ENCODE results near the gene ELL3.

DNA sequence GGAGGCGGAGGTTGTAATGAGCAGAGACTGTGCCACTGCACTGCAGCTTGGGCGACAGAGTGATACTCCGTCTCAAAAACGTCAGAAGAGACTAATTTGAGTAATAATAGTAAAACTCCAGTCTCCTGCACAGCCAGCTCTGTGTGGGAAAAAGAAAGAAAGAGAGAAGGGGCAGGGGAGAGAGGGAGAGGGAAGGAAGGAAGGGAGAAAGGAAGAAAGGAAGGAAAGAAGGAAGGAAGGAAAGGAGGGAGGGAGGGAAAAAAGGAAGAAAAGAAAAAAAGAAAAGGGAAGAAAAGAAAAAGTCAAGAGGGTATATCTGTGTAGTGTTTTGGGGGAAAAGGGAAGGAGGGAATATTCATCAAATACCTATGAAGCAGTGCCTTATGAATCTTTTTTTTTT is 53.6 kb downstream of the ELL3 start:
- TF ChIP-seq, protein P1, sequence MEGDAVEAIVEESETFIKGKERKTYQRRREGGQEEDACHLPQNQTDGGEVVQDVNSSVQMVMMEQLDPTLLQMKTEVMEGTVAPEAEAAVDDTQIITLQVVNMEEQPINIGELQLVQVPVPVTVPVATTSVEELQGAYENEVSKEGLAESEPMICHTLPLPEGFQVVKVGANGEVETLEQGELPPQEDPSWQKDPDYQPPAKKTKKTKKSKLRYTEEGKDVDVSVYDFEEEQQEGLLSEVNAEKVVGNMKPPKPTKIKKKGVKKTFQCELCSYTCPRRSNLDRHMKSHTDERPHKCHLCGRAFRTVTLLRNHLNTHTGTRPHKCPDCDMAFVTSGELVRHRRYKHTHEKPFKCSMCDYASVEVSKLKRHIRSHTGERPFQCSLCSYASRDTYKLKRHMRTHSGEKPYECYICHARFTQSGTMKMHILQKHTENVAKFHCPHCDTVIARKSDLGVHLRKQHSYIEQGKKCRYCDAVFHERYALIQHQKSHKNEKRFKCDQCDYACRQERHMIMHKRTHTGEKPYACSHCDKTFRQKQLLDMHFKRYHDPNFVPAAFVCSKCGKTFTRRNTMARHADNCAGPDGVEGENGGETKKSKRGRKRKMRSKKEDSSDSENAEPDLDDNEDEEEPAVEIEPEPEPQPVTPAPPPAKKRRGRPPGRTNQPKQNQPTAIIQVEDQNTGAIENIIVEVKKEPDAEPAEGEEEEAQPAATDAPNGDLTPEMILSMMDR (conservative IDR thresholded peaks at IDR 0.05 in 1 of 2, IDR thresholded peaks at IDR 0.05 in 1 of 2; ENCODE audit: extremely low read depth in 1 of 2, insufficient read depth in 1 of 2, low read depth in 1 of 2, low read length in 2 of 2) = no peak
- no peak for TF ChIP-seq EZH2 (IDR thresholded peaks at IDR 0.05; ENCODE audit: borderline replicate concordance, low read length)

Measured in mammary epithelial cell (primary cell).